ENCODE measurements around the gene PGAM1. TPM values are rescaled to one million over a fixed set of nuclear protein-coding genes. Genes with fewer than 3 reads are reported as not detected.

The PGAM1 gene
- total and polyA plus RNA-seq, 2 of the 4 experiments (the other 2 are of a cell fraction): 686 to 841 TPM

DNA sequence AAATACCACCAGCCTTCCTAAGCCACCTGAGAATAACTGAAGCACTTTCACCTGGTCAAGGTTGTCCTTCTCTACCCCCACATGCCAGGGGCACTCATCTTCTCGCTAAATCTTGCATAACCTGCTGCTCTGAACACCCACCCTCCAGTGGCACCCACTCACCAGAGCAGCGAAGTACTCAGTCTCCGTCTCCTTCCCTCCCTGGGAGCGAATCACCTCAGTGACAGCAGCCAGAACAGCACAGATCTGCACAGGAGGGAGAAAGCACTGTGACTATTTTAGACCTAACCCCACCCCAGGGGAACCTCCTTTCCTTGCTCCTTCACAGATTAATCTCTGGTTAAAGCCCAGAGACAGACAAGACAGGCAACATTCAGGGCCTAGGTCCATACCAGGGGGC lies 29.9 kb upstream of the PGAM1 start:
- TF ChIP-seq MXI1 (IDR thresholded peaks at IDR 0.05; ENCODE audit: borderline replicate concordance, low read depth, low read length) (no peak), POLR2A (IDR thresholded peaks at IDR 0.05; ENCODE audit: low read depth, low read length) (no peak), CHD1 (IDR thresholded peaks at IDR 0.05; ENCODE audit: low read depth, low read length) (no peak), BHLHE40 (IDR thresholded peaks at IDR 0.05; ENCODE audit: low read depth, low read length) (no peak), RCOR1 (IDR thresholded peaks at IDR 0.05; ENCODE audit: insufficient replicate concordance, low read length) (no peak), CEBPB (IDR thresholded peaks at IDR 0.05; ENCODE audit: low read depth, low read length) (no peak), MAFK (IDR thresholded peaks at IDR 0.05; ENCODE audit: low read depth, low read length) (no peak), SMC3 (IDR thresholded peaks at IDR 0.05; ENCODE audit: low read depth, low read length) (no peak), RAD21 (IDR thresholded peaks at IDR 0.05; ENCODE audit: low read length) (no peak), RFX5 (IDR thresholded peaks at IDR 0.05; ENCODE audit: low read depth, low read length) (no peak), MAZ (IDR thresholded peaks at IDR 0.05; ENCODE audit: borderline replicate concordance, low read depth, low read length) (no peak), NFE2L2 (IDR thresholded peaks at IDR 0.05; ENCODE audit: low read depth, low read length) (no peak), FOS (IDR thresholded peaks at IDR 0.05; ENCODE audit: low read depth, low read length) (no peak)
- TF ChIP-seq, protein P1, sequence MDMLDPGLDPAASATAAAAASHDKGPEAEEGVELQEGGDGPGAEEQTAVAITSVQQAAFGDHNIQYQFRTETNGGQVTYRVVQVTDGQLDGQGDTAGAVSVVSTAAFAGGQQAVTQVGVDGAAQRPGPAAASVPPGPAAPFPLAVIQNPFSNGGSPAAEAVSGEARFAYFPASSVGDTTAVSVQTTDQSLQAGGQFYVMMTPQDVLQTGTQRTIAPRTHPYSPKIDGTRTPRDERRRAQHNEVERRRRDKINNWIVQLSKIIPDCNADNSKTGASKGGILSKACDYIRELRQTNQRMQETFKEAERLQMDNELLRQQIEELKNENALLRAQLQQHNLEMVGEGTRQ (IDR thresholded peaks at IDR 0.05; ENCODE audit: low read depth, low read length): no peak
- TF ChIP-seq, protein P2, sequence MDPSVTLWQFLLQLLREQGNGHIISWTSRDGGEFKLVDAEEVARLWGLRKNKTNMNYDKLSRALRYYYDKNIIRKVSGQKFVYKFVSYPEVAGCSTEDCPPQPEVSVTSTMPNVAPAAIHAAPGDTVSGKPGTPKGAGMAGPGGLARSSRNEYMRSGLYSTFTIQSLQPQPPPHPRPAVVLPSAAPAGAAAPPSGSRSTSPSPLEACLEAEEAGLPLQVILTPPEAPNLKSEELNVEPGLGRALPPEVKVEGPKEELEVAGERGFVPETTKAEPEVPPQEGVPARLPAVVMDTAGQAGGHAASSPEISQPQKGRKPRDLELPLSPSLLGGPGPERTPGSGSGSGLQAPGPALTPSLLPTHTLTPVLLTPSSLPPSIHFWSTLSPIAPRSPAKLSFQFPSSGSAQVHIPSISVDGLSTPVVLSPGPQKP (IDR thresholded peaks at IDR 0.05; ENCODE audit: borderline replicate concordance, low read depth, low read length): no peak
- TF ChIP-seq, protein P3, sequence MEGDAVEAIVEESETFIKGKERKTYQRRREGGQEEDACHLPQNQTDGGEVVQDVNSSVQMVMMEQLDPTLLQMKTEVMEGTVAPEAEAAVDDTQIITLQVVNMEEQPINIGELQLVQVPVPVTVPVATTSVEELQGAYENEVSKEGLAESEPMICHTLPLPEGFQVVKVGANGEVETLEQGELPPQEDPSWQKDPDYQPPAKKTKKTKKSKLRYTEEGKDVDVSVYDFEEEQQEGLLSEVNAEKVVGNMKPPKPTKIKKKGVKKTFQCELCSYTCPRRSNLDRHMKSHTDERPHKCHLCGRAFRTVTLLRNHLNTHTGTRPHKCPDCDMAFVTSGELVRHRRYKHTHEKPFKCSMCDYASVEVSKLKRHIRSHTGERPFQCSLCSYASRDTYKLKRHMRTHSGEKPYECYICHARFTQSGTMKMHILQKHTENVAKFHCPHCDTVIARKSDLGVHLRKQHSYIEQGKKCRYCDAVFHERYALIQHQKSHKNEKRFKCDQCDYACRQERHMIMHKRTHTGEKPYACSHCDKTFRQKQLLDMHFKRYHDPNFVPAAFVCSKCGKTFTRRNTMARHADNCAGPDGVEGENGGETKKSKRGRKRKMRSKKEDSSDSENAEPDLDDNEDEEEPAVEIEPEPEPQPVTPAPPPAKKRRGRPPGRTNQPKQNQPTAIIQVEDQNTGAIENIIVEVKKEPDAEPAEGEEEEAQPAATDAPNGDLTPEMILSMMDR (conservative IDR thresholded peaks at IDR 0.05; ENCODE audit: low read depth, low read length): no peak
- Histone ChIP-seq H2BK15ac (ENCODE audit: low read depth, low read length) (no peak overlapping the region), H3K79me1 (ENCODE audit: low read depth in 1 of 2, low read length in 2 of 2) (peaks cover 6 to 15% of the 10 kb centered on the region in 2 experiments; a peak in 3 of 4 replicates), H4K8ac (ENCODE audit: low read depth in 2 of 2, low read length in 2 of 2) (no peak overlapping the region), H2BK20ac (ENCODE audit: low read depth, low read length) (no peak overlapping the region), H3K27me3 (ENCODE audit: control insufficient read depth, insufficient read depth, low read length) (no peaks in the 10 kb centered on the region), H3K9me1 (ENCODE audit: insufficient read depth, low read length) (no peaks in the 10 kb centered on the region), H2BK5ac (ENCODE audit: low read depth, low read length, poor library complexity, severe bottlenecking) (no peak overlapping the region), H3K4me3 (ENCODE audit: insufficient read depth, low read depth, low read length) (no peak overlapping the region), H2AFZ (replicated peaks; ENCODE audit: low read length, poor library complexity) (no peak overlapping the region), H3K4me2 (ENCODE audit: low read depth, low read length) (no peak overlapping the region), H3K9me3 (ENCODE audit: control insufficient read depth, insufficient read depth, low read length) (no peaks in the 10 kb centered on the region), H2AK5ac (ENCODE audit: low read depth, low read length) (no peak overlapping the region), H3K56ac (ENCODE audit: extremely low read depth, insufficient read depth, low read length) (no peak overlapping the region), H3K4me1 (ENCODE audit: control insufficient read depth, insufficient read depth, low read length) (peaks cover 3% of the 10 kb centered on the region; the same call in 1 of the 2 replicates), H4K5ac (ENCODE audit: low read depth, low read length) (no peak overlapping the region), H3K9ac (ENCODE audit: low read depth, low read length) (no peak overlapping the region), H4K20me1 (ENCODE audit: insufficient read depth, low read length) (no peaks in the 10 kb centered on the region), H3K27ac (ENCODE audit: insufficient read depth, low read length) (no peak overlapping the region), H4K91ac (ENCODE audit: insufficient read depth, low read depth, low read length) (no peak overlapping the region), H3K23ac (ENCODE audit: low read depth, low read length) (no peak overlapping the region), H3K4ac (ENCODE audit: low read depth, low read length) (no peak overlapping the region), H2AK9ac (replicated peaks; ENCODE audit: low read depth, low read length, poor library complexity) (no peak overlapping the region), H3K18ac (ENCODE audit: low read depth, low read length) (no peak overlapping the region), H3K36me3 (ENCODE audit: control insufficient read depth, insufficient read depth, low read length) (peaks cover 21% of the 10 kb centered on the region), H3K14ac (replicated peaks; ENCODE audit: low read depth, low read length) (no peak overlapping the region), H2BK120ac (ENCODE audit: low read depth, low read length) (no peak overlapping the region)
- intact Hi-C loops (cut with micrococcal nuclease): no loop called here
- in situ Hi-C loops (cut with MboI; ENCODE audit: low sequenced_read_pairs): no loop called here
- ATAC-seq (ENCODE audit: low read depth) (no peak), DNase-seq (no peak)
- ChIA-PET POLR2A (ENCODE audit: unreplicated experiment) (no interaction called here), CTCF (no interaction called here)
- no TSS peak for BruUV-seq (replicated peaks)
- dilution Hi-C loops (cut with HindIII; ENCODE audit: low sequenced_read_pairs, unreplicated experiment): no loop called here
- 67% methylated on average over 3 of the region's 4 CpGs; no CpG with 5 or more reads in 1 of the 2 experiments for WGBS, 2 experiments (ENCODE audit: extremely low coverage in 2 of 2, insufficient read length in 1 of 2)
